ENCODE results near the gene MAN1C1. TPM values are rescaled to one million over a fixed set of nuclear protein-coding genes. Genes with fewer than 3 reads are reported as not detected.

Gene MAN1C1
- total RNA-seq, 1 experiment from 2014 or later, result 0.67 TPM

DNA sequence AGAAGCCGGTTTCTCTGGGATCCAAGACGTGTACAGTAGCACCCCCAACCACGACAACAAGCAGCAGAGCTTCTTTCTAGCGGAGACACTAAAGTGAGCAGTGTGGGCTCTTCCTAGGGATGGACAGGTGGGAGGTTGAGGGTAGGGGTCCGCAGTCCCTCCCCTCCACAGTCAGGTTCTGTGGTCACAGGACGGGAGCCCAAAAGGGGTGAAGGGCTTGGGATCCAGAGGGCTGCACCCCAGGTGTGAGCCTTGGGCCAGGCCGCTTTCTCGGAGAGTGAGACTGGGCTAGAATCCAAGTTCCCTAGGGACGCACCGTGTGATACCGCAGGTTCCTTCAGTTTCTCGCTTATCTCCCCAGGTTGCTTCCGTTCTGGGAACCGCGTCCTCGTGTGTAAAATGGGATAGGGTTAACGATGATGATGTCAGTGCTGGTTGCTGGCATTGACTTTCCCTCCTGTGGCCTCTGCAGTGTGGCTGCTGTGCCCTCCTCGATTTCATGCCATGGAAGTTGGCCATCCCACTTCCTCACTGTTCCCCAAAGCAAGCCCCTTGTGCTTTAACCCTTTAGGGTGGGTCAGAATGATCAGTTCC, 166.1 kb downstream of the MAN1C1 start:
- DNase-seq (ENCODE audit: low spot score), result no peak

DNA sequence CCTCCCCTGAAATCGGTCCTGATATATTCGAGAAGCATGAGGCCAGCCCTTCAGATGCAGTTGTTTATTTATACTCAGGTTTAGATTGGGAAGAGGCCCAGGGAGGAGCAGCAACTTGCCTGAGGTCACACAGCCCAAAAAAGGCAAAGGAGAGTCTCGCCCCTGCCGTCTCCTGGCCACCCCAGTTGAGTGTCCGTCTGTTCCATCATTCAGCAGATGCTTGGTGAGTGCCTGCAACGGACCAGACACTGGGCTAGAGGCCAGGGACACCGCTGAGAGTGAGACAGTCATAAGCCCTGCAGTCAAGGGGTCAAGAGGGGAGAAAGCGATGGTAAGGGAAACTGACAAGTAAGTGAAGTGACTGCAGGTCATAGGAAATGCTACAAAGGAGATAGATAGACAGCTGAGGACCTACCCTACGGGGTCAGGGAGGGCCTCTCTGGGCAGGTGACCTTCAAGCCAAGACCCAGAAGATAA, 168.0 kb downstream of the MAN1C1 start:
- DNase-seq (ENCODE audit: low spot score), result peak; percentile 46

DNA sequence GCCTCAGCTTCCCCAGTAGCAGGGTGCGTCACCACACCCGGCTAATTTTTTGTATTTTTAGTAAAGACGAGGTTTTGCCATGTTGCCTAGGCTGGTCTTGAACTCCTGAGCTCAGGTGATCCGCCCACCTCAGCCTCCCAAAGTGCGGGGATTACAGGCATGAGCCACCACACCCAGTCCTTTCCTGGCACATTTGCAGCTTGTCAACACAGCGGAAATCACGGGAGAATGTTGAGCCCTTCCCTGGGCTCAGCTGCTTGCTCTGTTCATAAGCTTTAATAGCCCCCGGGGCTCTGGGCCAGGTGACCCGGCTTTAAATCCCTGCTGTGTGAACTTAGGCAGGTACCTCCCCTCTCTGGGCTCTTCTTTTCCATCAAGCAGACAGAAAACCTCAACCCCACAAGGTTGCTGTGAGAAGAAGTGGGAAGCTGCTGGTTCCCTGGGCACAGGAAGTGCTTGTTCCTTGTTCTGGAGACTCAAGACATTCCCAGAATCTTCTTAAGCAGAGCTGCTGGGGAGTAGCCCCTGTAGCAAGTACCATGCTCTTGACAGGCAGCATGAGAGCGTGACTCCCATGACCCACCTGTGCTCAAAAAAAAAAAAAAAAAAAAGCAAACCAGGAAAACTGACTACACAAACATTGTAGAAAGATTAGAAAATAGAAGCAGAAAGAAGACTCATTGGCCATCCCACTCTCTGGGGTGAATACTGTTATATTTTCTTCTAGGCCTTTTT, 168.9 kb downstream of the MAN1C1 start:
- DNase-seq (ENCODE audit: low spot score), result no peak

DNA sequence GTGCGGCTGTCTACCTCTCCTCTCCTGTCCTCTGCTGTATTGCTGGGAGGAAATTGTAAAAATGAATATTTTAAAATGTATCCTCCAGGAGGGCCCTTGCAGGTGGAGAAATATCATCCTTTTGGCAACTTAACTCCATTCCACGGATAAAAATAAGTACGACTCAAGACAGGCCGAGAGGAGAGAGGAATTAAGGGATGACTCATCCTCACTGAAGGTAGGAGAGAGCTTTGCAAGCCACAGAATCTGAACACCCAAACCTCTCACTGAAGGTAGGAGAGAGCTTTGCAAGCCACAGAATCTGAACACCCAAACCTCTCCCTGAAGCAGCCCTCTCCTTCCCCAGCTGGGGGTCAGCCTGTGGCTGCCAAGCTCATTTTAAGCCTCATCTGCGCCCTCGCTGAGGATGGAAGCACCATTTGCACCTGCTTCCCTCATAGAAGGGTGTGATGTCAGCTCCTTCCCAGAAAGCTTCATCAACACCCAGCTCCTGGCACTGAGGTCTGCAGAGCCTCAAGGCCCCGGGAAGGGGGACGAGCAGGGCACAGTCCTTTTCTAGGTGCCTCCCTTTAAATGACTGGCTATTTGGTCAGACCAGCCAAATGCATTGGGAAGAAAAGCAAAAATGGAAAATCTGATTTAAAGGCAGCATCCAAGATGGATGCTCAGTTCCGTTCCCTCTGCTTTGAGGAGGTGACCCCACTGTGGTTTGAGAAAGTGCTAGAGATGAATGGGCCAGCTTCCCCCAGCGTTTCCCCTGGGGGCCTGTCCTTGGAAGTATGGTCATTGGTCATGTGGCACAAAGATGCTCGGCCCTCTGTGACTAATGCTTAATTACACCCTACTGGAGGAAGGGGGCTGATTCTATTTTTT, 170.5 kb downstream of the MAN1C1 start:
- no peak for DNase-seq (ENCODE audit: low spot score)

DNA sequence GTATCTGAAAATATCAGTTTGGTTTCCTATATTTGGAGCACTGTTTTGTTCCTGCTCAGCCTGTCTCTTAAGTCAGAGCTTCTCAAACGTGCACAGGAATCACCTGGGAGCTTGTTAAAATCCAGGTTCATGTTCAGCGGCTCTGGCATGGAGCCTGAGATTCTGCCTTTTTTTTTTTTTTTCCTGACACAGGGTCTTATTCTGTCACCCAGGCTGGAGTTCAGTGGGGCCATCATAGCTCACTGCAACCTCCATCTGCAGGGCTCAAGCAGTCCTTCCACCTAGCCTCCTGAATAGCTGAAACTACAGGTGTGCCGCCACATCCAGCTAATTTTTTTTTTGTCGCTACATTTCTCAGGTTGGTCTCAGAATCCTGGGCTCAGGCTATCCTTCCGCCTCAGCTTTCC, 171.2 kb downstream of the MAN1C1 start:
- DNase-seq (ENCODE audit: low spot score), result no peak

DNA sequence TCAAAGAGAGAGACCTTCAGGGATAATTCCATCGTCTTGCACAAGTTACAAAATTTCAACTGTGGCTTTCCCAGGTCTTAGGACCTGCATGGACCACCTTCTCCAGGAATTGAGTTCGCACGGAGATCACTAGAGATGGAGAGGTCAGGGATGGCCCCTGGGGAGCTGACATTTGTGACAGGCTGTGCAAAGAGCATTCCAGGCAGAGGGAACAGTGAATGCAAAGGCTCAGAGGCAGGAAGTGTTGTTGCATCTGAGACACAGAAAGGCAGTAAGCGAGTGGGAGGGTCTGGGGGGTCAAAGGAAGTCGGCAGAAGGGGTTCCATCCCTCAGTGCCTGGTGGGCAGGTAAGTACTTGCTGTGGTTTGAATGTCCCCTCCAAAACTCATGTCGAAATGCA, 173.9 kb downstream of the MAN1C1 start:
- no peak for DNase-seq (ENCODE audit: low spot score)

DNA sequence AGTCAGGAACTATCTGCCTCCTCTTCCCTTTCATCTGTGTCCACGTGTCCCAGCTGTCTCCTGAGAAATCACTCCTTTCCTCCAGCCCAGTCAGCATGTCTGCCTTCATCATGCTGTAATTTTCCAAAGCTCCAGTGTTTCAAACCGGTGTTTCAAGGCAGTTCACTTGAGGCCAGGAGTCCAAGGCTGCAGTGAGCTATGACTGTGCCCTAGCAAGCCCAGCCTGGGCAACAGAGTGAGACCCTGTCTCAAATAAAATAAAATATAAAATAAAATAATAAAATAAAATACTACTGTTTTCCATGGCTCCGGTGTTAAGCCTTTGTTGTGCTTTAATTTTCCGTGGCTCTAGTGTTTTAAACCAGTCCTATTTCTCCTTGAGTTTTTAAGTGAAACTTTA, 175.5 kb downstream of the MAN1C1 start:
- no peak for DNase-seq (ENCODE audit: low spot score)

DNA sequence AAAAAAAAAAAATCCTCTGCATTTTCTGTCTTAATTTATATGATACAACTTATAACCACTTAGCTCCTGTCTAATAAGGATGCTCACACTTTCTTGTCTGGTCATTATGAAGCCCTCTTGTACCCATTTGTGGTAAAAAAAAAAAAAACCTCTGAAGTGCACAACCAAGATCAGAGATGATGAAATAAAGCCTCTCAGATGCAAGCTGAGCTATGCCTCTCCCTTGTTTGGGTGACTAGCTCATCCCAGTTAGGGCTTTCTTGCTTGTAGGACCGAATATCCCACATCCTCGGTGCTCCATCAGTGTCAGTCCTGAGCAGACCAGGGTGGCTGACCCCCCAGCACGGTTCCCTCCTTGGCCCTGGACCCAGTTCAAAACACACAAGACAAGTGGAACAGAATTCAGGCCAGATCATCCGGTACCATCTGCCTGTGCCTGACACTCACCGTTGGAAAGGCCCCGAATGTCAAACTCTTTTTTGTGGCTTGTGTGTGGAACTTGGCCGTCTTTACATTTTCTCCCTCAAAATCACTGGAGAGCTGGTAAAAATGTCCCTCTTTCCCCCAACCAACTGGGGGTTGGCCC, 177.1 kb downstream of the MAN1C1 start:
- no peak for DNase-seq (ENCODE audit: low spot score)

DNA sequence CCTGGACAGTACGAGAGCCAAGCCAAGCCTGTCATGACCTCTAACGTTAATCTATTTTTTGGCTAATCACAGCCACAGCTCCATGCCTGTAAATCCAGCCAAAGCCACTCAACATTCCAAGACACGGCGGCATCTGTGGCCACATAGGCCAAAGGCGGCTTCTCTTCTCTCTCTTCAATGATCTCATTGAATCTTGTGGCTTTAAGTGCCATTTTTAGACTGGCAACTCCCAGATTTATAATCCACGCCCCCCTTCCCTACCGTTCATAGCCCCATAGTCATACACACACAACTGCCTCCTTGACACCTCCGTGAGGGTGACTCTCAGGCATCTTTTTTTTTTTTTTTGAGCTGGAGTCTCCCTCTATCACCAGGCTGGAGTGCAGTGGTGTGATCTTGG, 177.7 kb downstream of the MAN1C1 start:
- peak; percentile 69 for DNase-seq (ENCODE audit: low spot score)

DNA sequence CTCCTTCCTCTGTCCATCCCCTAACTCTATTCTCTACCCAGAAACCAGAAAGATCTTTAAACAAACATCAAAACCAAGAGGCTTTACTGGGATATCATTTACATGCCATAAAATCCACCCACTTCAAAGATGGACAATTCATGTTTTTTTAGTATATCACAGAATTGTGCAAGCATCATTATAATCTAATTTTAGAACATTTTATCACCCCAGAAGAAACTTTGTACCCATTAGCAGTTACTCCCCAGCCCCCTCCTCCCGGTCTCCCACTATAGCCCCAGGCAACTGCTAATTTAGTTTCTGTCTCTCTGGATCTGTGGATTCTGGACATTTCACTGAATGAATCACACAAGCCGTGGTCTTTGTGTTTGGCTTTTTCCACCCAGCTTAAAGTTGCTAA, 178.6 kb downstream of the MAN1C1 start:
- DNase-seq (ENCODE audit: low spot score), result no peak

DNA sequence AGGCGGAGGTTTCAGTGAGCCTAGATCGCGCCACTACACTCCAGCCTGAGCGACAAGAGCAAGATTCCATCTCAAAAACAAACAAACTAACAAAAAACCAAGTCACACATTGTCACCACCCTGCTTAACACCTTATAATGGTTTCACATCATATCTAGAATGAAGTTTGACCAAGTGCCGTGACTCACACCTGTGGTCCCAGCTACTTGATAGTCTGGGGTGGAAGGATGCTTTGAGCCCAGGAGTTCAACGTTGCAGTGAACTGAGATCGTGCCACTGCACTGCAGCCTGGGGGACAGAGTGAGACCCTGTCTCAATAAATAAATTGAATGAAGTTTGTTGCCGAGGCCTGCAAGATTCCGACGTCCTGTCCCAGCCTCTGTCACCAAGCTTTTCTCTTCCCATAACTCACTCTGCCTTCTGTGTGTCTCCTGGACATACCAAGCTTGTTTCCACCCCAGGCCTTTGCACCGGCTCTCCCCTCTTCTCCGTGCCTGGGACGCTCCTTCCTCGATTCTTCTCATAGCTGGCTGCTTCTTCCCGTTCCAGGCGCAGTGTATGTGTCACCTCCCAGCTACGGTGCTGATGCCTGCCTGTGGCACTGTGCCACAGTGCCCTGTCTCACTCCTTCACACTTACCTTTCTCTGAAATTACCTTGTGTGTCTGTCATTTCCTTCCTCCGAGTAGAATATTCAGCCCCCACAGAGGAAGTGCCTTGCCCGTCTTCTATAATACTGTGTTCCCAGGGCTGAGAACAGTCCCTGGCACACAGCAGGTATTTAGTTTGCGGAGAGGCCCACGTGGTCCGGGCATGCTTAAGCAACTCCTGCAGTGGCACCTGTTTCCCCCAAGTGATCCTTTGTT, 179.6 kb downstream of the MAN1C1 start:
- DNase-seq (ENCODE audit: low spot score), result no peak

DNA sequence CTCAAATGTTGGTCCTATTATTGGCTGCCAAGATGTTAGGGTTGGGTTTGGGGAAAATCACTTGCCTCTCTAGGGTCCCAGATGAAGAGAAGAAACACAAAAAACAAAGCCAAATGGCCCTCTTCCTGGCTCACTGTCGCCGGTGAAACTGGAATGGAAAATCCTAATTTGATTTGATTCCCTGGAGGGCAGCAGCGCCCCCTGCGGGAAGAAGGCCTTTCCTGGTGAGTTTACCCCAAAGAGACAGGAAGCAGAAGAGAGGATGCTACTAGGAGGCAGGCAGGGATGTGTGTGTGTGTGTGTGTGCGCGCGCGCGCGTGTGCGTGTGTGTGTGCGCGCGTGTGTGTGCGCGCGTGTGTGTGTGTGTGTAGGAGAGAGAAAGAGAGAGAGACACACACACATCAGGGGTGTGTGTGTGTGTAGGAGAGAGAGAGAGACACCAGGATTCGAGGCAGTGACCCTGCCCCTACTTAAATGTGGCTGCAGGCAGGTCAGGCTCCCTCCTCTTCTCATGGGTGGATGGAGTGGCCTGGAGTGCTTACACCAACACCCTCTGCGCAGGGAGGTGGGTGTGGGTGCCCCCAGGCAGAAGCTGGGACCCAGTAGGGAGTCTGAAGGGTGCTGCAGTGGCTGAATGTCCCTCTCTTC, 180.3 kb downstream of the MAN1C1 start:
- peak; percentile 37 for DNase-seq (ENCODE audit: low spot score)

DNA sequence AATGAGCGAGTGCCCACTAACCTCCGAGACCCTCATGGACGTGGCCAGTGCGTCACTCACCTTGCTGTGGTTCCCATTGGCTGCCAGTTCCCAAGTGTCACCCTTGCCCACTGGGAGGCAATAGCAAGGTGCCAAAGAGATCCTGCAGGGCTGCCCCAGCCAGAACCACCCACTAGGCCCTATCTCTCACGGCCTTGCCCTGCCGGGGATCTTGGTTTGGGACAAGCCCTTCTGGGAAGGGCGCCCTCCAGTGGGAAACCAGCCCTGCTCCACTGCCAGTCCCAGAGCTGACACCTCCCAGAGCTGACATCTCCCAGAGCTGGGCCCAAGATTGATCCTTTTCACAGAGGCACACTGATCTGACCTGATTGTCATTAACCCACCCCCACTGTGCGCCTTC, 181.3 kb downstream of the MAN1C1 start:
- no peak for DNase-seq (ENCODE audit: low spot score)

DNA sequence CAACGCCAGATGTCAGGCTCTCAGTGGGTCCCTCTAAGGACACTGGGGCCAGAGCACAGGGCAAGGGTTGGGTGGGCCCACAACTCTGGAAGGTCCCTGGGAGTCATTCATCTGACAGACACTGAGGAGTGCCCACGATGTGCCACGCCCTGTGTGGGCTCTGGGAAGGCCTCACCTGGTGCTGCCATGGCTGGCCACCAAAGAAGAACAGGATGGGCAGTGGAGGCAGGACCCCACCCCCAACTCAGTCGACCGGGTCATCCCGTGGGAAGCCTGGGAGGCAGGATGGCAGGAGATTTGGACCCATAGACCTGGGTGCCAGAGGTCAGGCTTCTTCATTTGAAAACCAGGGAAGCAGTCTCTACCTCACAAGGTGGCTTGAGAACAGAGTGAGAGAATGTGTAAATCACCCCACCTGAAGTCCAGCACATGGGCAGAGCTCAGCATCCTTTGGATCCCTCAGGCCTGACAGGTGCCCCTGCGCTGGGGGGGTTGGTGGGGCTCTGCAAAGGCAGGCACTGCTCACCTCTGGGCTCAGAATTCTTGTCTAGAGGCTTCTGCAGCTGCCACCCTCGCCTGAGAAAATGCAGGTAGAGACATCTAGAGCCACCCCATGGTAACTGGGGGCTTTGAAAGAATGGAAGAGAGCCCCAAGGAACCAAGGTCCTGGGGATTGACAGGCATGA, 182.2 kb downstream of the MAN1C1 start:
- DNase-seq (ENCODE audit: low spot score), result no peak

DNA sequence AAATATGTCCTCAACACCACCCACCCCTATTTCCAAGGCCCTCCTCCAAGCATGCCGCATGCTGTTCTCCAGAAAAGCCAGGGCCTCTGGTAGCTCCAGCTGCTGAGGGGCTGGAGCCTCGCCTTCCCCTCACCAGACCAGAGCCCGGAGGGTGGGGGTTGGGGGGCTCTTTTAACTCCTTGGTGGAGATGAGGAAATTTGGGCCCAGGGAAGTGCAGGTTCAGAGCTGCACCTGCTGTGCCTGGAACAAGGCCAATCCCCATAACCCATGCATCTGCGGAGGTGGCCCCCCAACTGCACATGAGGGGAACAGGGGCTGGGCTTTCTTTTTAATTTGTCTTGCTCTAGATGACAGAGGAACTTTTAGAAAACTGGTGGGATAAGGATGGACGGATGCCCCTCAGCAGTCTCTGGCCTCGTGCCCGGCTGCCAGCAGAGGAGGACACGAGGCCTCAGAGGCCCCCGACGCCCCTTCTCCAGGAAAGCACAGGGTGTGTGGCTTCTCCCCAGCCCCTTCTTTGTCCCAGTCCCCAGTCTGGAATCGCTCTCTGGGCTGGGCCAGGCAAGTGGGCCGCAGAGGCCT, 182.9 kb downstream of the MAN1C1 start:
- no peak for DNase-seq (ENCODE audit: low spot score)

DNA sequence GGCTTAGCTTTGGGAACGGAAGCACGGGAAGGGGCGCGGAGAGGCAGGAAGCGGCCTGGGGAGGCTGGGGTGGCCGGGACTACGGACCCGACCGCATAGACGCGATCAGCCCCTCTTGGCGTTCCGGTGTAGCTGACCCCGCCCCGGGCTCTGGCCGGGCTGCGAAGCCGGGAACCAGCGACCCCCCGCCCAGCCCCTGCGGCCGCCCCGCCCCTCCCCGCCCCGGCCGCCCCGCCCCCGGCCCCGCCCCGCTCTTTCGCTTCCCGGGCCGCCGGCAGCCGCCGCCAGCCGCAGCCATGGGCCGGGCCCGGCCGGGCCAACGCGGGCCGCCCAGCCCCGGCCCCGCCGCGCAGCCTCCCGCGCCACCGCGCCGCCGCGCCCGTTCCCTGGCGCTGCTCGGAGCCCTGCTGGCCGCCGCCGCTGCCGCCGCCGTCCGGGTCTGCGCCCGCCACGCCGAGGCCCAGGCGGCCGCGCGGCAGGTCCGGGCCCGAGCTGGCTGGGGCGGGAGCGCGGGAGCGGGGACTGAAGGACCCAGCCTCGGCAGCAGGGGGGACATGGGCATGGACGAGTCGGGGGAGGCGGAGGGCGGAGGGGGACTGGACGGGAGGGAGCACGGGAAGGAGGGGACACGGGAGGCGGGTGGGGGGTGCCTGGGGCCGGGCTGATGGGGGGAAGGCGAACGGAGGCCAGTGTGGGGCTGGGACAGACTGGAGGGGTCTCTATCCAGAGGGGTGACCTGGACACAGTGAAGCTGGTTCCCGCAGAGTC, 183.5 kb downstream of the MAN1C1 start, which contains the start of gene SELENON:
Gene SELENON (plus strand): TSS at position 259 of the 768 bp plus-strand sequence. CDS start 38 bp downstream, at position 297.
- DNase-seq (ENCODE audit: low spot score), result no peak

DNA sequence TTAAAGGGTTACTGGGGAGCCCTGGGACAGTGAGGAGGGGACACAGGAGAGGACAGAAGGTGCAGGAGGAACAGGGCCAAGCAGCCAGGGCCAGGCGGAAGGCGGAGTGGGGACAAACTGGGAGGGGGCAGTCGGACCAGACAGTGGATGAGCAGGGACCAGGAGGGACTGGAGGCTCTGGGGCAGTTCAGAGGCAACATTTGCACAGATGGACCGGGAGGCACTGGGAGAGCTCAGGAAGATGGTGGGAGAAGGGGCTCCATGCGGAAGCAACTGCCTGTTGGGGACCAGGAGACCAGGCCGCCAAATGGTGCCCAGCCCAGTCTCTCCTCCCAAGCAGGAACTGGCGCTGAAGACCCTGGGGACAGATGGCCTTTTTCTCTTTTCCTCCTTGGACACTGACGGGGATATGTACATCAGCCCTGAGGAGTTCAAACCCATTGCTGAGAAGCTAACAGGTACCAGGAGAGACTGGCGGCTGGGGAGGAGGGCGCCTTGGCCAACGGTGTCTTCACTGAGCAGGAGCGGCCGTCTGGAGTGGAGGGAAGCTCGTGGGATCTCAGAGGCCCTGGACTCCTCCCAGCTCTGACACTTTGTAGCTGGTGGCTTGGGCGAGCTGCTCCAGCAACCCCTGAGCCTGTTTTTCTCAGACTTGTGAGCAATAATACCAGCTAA, 184.2 kb downstream of the MAN1C1 start:
- DNase-seq (ENCODE audit: low spot score), result no peak

DNA sequence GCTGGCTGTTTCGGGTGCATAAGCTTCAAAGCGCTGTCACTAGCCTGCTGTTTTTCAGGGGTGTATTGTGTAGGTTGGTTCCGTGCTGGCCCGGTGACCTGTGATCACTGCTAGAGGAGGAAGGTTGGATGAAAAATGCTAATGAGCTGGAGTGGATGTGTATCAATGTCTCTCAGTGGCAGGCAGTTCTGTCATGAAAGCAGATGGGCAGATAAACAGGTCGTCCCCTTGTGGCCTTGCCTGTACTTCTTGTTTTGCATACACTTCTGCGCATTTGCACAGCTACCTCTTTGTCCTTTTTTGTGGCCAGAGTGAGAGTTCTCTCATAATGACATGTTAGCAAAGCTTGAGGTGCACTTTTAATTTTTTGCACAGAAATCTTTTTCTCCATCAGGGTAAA, 186.3 kb downstream of the MAN1C1 start:
- no peak for DNase-seq (ENCODE audit: low spot score)

Measured in A172 (cell line).